ENCODE results near the gene UGT1A10.
"Not testable (repeated sequence)": the region's sequence is repeated elsewhere in the genome, so short reads cannot be mapped to it uniquely, and the experiment has no call there.

UGT1A10 gene

GRCh38 chr2:233746475-233747282 is 110.4 kb downstream of the UGT1A10 start:
- no peak for DNase-seq

GRCh38 chr2:233747283-233747544 is 111.0 kb downstream of the UGT1A10 start:
- DNase-seq, result no peak

- not testable (repeated sequence) for DNase-seq
These were observed 114.4 kb downstream of the UGT1A10 start for GRCh38 chr2:233750689-233751088.

- DNase-seq, result not testable (repeated sequence)
These were observed 115.2 kb downstream of the UGT1A10 start for GRCh38 chr2:233751212-233752009.

GRCh38 chr2:233754872-233755611 is 118.8 kb downstream of the UGT1A10 start:
- DNase-seq, result no peak

- DNase-seq, result no peak
These were observed 120.3 kb downstream of the UGT1A10 start for GRCh38 chr2:233756429-233757081.

GRCh38 chr2:233758141-233758540 is 121.9 kb downstream of the UGT1A10 start:
- no peak for DNase-seq

- no peak for DNase-seq
These were observed 122.6 kb downstream of the UGT1A10 start for GRCh38 chr2:233758849-233759248.

- no peak for DNase-seq
These were observed 123.8 kb downstream of the UGT1A10 start, which contains the start of gene UGT1A1 for GRCh38 chr2:233760043-233760442. TSS of gene UGT1A1 (plus strand) at chr2:233760270. CDS start at chr2:233760288, 18 bp downstream.

- no peak for DNase-seq
These were observed 125.0 kb downstream of the UGT1A10 start for GRCh38 chr2:233761040-233761769.

GRCh38 chr2:233764264-233764663 is 128.0 kb downstream of the UGT1A10 start:
- peak; percentile 35 for DNase-seq

- no peak for DNase-seq
These were observed 128.5 kb downstream of the UGT1A10 start for GRCh38 chr2:233764761-233765160.

GRCh38 chr2:233766416-233766815 is 130.2 kb downstream of the UGT1A10 start:
- no peak for DNase-seq

GRCh38 chr2:233768076-233768475 is 131.8 kb downstream of the UGT1A10 start:
- DNase-seq, result no peak

GRCh38 chr2:233769260-233769659 is 133.0 kb downstream of the UGT1A10 start:
- no peak for DNase-seq

GRCh38 chr2:233772153-233772552 is 135.9 kb downstream of the UGT1A10 start:
- DNase-seq, result no peak

GRCh38 chr2:233772583-233772982 is 136.3 kb downstream of the UGT1A10 start:
- peak; percentile 13 for DNase-seq

- DNase-seq, result no peak
These were observed 137.6 kb downstream of the UGT1A10 start for GRCh38 chr2:233773854-233774253.

- no peak for DNase-seq
These were observed 139.2 kb downstream of the UGT1A10 start for GRCh38 chr2:233775414-233775813.

- DNase-seq, result no peak
These were observed 141.8 kb downstream of the UGT1A10 start, which contains the start of gene MROH2A for GRCh38 chr2:233778030-233778429. TSS of gene MROH2A (plus strand) at chr2:233778330. CDS start at chr2:233779359, 1,029 bp downstream.

- no peak for DNase-seq
These were observed 143.5 kb downstream of the UGT1A10 start for GRCh38 chr2:233779722-233780121.

GRCh38 chr2:233780771-233781170 is 144.5 kb downstream of the UGT1A10 start:
- DNase-seq, result no peak
